IMR-90 (cell line): ENCODE measurements around the gene SLC16A9.
A peak's percentile ranks its signal among the peaks of the same experiment; 100 is the strongest.

Experiments
- CEBPB ChIP-seq: IDR thresholded peaks from 2 replicates; pipeline ENCODE4 v1.6.1; 2012; ENCODE audit warnings: low read depth, low read length, improper control_type of control experiment
- CHD1 ChIP-seq: IDR thresholded peaks from 2 replicates; pipeline ENCODE4 v1.6.1; 2012; ENCODE audit warnings: low read depth, low read length, improper control_type of control experiment
- CTCF ChIP-seq: conservative IDR thresholded peaks from 2 replicates; pipeline ENCODE4 v1.5.1; 2012; ENCODE audit warnings: mild to moderate bottlenecking, low read depth, low read length, improper control_type of control experiment
- MAFK ChIP-seq: IDR thresholded peaks from 2 replicates; pipeline ENCODE4 v1.6.1; 2012; ENCODE audit warnings: low read depth, low read length, improper control_type of control experiment
- MAZ ChIP-seq: IDR thresholded peaks from 2 replicates; pipeline ENCODE4 v1.6.1; 2012; ENCODE audit warnings: low read depth, mild to moderate bottlenecking, low read length, improper control_type of control experiment, moderate library complexity, borderline replicate concordance
- POLR2A ChIP-seq: IDR thresholded peaks from 2 replicates; pipeline ENCODE4 v1.6.1; 2012; ENCODE audit warnings: mild to moderate bottlenecking, low read depth, low read length
- RAD21 ChIP-seq: IDR thresholded peaks from 2 replicates; pipeline ENCODE4 v1.6.1; 2012; ENCODE audit warnings: low read length, improper control_type of control experiment
- RFX5 ChIP-seq: IDR thresholded peaks from 2 replicates; pipeline ENCODE4 v1.8.0; 2012; ENCODE audit warnings: low read depth, mild to moderate bottlenecking, low read length, moderate library complexity
- SMC3 ChIP-seq: fragments of 150-350 bp; IDR thresholded peaks from 2 replicates; pipeline ENCODE4 v1.6.1; 2016; ENCODE audit warnings: low read depth, mild to moderate bottlenecking, antibody characterized with exemption, low read length, moderate library complexity

GRCh38 chr10:59709395-59710125, at the start of gene SLC16A9:
- TF ChIP-seq MAFK (no peak), CTCF (peak; percentile 16; the same call in 1 of the 2 replicates), POLR2A (no peak), CEBPB (peak; percentile 59), RAD21 (no peak), SMC3 (no peak), CHD1 (no peak), MAZ (no peak), RFX5 (no peak)
